HCT116 (cell line): ENCODE data around the gene TSPEAR.

Experiments used
- EZH2phosphoT487 ChIP-seq: fragments of 200-600 bp; IDR thresholded peaks from 2 replicates; pipeline ENCODE4 v1.6.1; 2018; ENCODE audit warnings: antibody characterized with exemption, borderline replicate concordance
- RAD21 ChIP-seq: IDR thresholded peaks from 2 replicates; pipeline ENCODE4 v1.6.1; 2012; ENCODE audit warnings: low read depth, mild to moderate bottlenecking
- YY1 ChIP-seq: IDR thresholded peaks from 2 replicates; pipeline ENCODE4 v1.6.1; 2011; ENCODE audit warnings: low read length, low read depth, moderate library complexity, mild to moderate bottlenecking; ENCODE audit not compliant: insufficient replicate concordance; ENCODE audit errors: extremely low read depth
- ZNF274 ChIP-seq: fragments of 200-500 bp; sonication (Bioruptor generic); IDR thresholded peaks from 2 replicates; pipeline ENCODE4 v1.6.1; 2014; ENCODE audit warnings: mild to moderate bottlenecking, low read depth, low read length, inconsistent platforms
- TF ChIP-seq, protein P1 (sequence below), 3 experiments: fragments of 200-600 bp in 1 of 3; sonication (generic) in 1 of 3; IDR thresholded peaks in 2 of 3; conservative IDR thresholded peaks in 1 of 3; 2 replicates each; pipeline ENCODE4 v1.5.1; 2012 to 2017; ENCODE audit warnings: low read depth in 2 of 3, low read length in 2 of 3, antibody characterized with exemption in 1 of 3, borderline replicate concordance in 1 of 3, control low read depth in 1 of 3, mild to moderate bottlenecking in 1 of 3, mixed read lengths in 1 of 3, mixed run types in 1 of 3, moderate library complexity in 1 of 3; ENCODE audit not compliant: insufficient read depth in 1 of 3

GRCh38 chr21:44720170-44720569 lies 8.8 kb upstream of the TSPEAR start:
- TF ChIP-seq ZNF274 (no peak), RAD21 (no peak), EZH2phosphoT487 (no peak), YY1 (no peak)
- TF ChIP-seq, protein P1, sequence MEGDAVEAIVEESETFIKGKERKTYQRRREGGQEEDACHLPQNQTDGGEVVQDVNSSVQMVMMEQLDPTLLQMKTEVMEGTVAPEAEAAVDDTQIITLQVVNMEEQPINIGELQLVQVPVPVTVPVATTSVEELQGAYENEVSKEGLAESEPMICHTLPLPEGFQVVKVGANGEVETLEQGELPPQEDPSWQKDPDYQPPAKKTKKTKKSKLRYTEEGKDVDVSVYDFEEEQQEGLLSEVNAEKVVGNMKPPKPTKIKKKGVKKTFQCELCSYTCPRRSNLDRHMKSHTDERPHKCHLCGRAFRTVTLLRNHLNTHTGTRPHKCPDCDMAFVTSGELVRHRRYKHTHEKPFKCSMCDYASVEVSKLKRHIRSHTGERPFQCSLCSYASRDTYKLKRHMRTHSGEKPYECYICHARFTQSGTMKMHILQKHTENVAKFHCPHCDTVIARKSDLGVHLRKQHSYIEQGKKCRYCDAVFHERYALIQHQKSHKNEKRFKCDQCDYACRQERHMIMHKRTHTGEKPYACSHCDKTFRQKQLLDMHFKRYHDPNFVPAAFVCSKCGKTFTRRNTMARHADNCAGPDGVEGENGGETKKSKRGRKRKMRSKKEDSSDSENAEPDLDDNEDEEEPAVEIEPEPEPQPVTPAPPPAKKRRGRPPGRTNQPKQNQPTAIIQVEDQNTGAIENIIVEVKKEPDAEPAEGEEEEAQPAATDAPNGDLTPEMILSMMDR (IDR thresholded peaks at IDR 0.05 in 2 of 3, conservative IDR thresholded peaks at IDR 0.05 in 1 of 3; ENCODE audit: borderline replicate concordance in 1 of 3, insufficient read depth in 1 of 3, low read depth in 2 of 3, low read length in 2 of 3): no peak
